ENCODE results near the gene OR5D13. TPM values are rescaled to one million over a fixed set of nuclear protein-coding genes. Genes with fewer than 3 reads are reported as not detected.

The OR5D13 gene
- not detected for total RNA-seq

DNA sequence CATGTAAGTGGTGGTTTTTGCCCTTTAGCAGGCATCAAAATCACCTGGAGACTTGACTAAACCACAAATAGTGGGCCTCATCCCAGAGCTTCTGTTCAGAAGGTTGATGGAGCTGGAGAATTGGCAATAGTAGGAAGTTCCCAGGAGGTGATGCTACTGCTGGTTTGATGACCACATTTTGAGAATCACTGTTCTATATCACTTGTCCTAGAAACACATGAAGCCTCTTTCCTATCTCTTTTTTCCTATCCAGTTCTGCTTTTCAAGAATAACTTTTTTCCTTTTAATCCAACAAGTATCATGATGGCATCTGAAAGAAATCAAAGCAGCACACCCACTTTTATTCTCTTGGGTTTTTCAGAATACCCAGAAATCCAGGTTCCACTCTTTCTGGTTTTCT is at the start of gene OR5D13:
Gene OR5D13, plus strand, starts transcription at position 301 of the 400 bp plus-strand sequence. Its CDS starts 0 bp downstream, at position 301.

DNA sequence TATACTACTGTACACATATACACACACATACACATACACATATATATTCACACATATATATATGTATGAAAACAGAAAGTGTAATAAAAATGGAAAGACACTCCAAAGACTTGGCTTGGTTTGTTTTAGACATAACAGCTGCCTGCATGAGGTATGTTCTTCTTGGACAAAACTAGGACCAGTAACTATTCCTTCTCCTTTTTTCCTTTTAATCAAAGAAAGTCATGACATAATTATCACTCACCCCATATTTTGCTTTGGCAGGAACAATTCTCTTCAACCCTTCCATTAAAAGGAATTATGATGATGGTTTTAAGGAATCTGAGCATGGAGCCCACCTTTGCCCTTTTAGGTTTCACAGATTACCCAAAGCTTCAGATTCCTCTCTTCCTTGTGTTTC is 22.0 kb downstream of the OR5D13 start, which contains the start of gene OR5D14:
Gene OR5D14, plus strand, starts transcription at position 301 of the 400 bp plus-strand sequence. Its CDS starts 0 bp downstream, at position 301.

GRCh38 chr11:55811067-55811466 is 37.8 kb downstream of the OR5D13 start, which contains the start of gene OR5L1:
Gene OR5L1 (plus strand): TSS chr11:55811367. CDS start chr11:55811467, 100 bp downstream.

DNA sequence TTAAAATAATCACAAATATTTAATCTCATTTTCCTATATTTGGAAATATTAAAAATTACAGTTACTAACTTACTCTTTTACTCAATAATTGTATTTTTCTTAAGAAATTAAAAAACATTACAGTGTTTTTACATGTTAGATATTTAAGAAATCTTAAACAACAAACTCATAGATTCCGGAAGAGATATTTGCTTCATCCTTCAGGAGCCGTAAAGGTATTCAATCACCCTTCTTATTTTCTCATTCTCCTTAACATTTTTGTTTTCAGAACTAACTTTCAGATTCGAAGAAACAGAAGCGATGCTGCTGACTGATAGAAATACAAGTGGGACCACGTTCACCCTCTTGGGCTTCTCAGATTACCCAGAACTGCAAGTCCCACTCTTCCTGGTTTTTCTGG is 46.1 kb downstream of the OR5D13 start, which contains the start of gene OR5D18:
Gene OR5D18, plus strand, starts transcription at position 301 of the 400 bp plus-strand sequence. Its CDS starts 0 bp downstream, at position 301.

Other genes starting within 250 kb of the OR5D13 start
- not detected for gene OR4C15, start 219.0 kb upstream of the OR5D13 start, total RNA-seq
- gene OR4C16, start 201.3 kb upstream of the OR5D13 start, total RNA-seq, result not detected
- gene OR4C11, start 165.8 kb upstream of the OR5D13 start, total RNA-seq, result not detected
- gene OR4P4, start 138.3 kb upstream of the OR5D13 start, total RNA-seq, result not detected
- gene OR4S2, start 125.1 kb upstream of the OR5D13 start, total RNA-seq, result not detected
- not detected for gene OR4C6, start 111.2 kb upstream of the OR5D13 start, total RNA-seq
- not detected for gene OR5D14, start 22.1 kb downstream of the OR5D13 start, total RNA-seq
- gene OR5L1, start 37.9 kb downstream of the OR5D13 start, total RNA-seq, result not detected
- gene OR5D18, start 46.2 kb downstream of the OR5D13 start, total RNA-seq, result not detected
- gene OR5L2, start 53.8 kb downstream of the OR5D13 start, total RNA-seq, result not detected
- gene OR5D16, start 65.3 kb downstream of the OR5D13 start, total RNA-seq, result not detected
- gene TRIM51, start 109.9 kb downstream of the OR5D13 start, total RNA-seq, result not detected
- not detected for gene OR5W2, start 141.1 kb downstream of the OR5D13 start, total RNA-seq
- gene OR5I1, start 163.0 kb downstream of the OR5D13 start, total RNA-seq, result not detected
- gene OR10AG1, start 196.5 kb downstream of the OR5D13 start, total RNA-seq, result not detected
- gene OR5F1, start 221.2 kb downstream of the OR5D13 start, total RNA-seq, result not detected

Measured in camera-type eye (tissue), 1 donor.